AG09309 (cell line): ENCODE data around the gene CLRN3.

Source experiments
- DNase-seq: peaks from one replicate; pipeline ENCODE4 v3.0.0-alpha.2; 2010; ENCODE audit warnings: low read depth
- H3K4me3 ChIP-seq: 2 replicates; pipeline ENCODE4 v1.5.1; 2011; ENCODE audit warnings: mild to moderate bottlenecking, low read depth, low read length, moderate library complexity; ENCODE audit not compliant: control insufficient read depth
- TF ChIP-seq, protein P1 (sequence below): IDR thresholded peaks from 2 replicates; pipeline ENCODE4 v1.5.1; 2011; ENCODE audit warnings: mild to moderate bottlenecking, low read depth, low read length, inconsistent platforms; ENCODE audit not compliant: insufficient read depth, control insufficient read depth; ENCODE audit errors: missing control alignments

The CLRN3 gene

GRCh38 chr10:127851661-127852194 lies 41.0 kb downstream of the CLRN3 start:
- DNase-seq = no peak
- TF ChIP-seq, protein P1, sequence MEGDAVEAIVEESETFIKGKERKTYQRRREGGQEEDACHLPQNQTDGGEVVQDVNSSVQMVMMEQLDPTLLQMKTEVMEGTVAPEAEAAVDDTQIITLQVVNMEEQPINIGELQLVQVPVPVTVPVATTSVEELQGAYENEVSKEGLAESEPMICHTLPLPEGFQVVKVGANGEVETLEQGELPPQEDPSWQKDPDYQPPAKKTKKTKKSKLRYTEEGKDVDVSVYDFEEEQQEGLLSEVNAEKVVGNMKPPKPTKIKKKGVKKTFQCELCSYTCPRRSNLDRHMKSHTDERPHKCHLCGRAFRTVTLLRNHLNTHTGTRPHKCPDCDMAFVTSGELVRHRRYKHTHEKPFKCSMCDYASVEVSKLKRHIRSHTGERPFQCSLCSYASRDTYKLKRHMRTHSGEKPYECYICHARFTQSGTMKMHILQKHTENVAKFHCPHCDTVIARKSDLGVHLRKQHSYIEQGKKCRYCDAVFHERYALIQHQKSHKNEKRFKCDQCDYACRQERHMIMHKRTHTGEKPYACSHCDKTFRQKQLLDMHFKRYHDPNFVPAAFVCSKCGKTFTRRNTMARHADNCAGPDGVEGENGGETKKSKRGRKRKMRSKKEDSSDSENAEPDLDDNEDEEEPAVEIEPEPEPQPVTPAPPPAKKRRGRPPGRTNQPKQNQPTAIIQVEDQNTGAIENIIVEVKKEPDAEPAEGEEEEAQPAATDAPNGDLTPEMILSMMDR = no peak
- H3K4me3 ChIP-seq = no peak overlapping the region

DNA sequence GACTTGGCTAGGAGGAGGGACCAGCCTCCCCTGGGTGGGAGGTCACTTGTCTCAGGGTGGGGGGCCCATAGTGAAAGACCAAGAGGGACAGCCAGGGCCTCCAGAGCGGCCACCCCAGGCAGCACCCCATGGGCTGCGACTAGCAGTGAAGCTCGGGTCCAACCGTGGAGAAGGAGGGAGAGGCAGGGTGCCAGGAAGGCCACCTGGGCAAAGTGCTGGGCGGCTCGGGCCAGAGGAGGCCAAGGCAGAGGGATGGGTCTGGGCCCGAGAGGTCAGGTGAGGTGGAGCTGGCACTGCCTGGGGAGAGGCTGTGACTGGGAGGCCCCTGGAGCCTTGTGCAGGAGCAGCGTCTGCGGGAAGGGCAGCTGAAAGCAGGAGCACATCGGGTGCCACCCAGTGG lies 41.8 kb downstream of the CLRN3 start:
- TF ChIP-seq, protein P1 = no peak
- DNase-seq = no peak
- H3K4me3 ChIP-seq = no peak overlapping the region

DNA sequence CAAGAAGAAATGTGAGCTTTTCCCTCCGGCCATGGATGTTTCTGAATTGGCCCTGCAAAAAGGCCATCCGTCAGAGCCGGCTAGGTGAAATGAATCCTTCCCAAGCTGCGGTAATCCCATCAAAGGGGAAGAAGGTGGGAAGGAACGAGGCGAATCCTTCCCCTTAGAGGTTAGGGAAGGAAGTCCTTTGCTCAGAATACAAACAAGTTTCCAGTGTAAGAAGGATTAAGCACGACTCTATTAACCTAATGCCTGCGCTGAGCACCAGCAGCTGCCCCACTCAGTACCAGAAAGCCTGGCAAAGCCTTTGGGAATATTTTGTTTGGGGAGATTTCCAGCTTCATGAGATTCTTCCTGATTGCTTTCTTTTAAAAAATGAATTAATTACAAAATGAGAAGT lies 42.8 kb downstream of the CLRN3 start:
- DNase-seq = no peak
- TF ChIP-seq, protein P1 = no peak

GRCh38 chr10:127849224-127849623 lies 43.5 kb downstream of the CLRN3 start:
- TF ChIP-seq, protein P1 = no peak
- DNase-seq = no peak
- H3K4me3 ChIP-seq = no peak overlapping the region

More for the DNA sequence above, 42.8 kb downstream of the CLRN3 start:
- H3K4me3 ChIP-seq = no peak overlapping the region

GRCh38 chr10:127848226-127848625 lies 44.5 kb downstream of the CLRN3 start:
- TF ChIP-seq, protein P1 = no peak
- no peak overlapping the region for H3K4me3 ChIP-seq
- DNase-seq = no peak

GRCh38 chr10:127845756-127846155 lies 47.0 kb downstream of the CLRN3 start:
- TF ChIP-seq, protein P1 = no peak
- H3K4me3 ChIP-seq = no peak overlapping the region
- DNase-seq = no peak

DNA sequence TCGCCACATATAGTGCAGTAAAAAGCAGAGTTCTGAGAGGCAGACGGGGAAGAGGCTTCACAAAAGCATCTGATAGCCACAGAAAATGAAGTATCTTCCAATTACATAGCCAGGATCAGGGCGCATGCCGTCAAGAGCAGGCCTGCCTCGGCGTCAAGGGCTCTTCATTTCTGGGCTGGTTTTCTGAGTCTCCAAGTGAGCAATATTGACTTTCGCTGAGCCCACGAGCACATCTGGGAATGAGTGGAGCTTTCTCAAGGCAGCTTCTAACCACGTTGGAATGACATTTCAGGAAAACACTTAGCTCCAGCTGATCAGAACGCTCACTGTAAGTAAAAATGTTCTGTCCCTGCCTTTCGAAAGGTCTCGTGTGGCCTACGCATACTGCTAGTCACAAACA lies 51.9 kb downstream of the CLRN3 start:
- no peak for DNase-seq
- H3K4me3 ChIP-seq = no peak overlapping the region
- TF ChIP-seq, protein P1 = no peak
